Right lobe of liver (tissue), 4 donors: Measurements from ENCODE around the gene PRAMEF6.
"Not testable (repeated sequence)": the region's sequence is repeated elsewhere in the genome, so short reads cannot be mapped to it uniquely, and the experiment has no call there.

Experiments used
- POLR2A ChIP-seq: fragments of 450-650 bp; IDR thresholded peaks from one replicate; pipeline ENCODE4 v1.6.1; 2017; ENCODE audit warnings: antibody characterized with exemption, mild to moderate bottlenecking
- TF ChIP-seq, protein P1 (sequence below), 4 donors: fragments of 200-600 bp in 3 of 4; fragments of 450-650 bp in 1 of 4; IDR thresholded peaks; one replicate each; pipeline versions ENCODE4 v1.5.1 to v1.8.0; 2016 to 2022; ENCODE audit warnings: antibody characterized with exemption in 4 of 4, mild to moderate bottlenecking in 2 of 4
- donor health status: DM: no; HTN: no; CAD: no.
- donor health status: DM: no; HTN: no; CAD: no.
- donor health status: DM: no; HTN: yes; CAD: no.

DNA sequence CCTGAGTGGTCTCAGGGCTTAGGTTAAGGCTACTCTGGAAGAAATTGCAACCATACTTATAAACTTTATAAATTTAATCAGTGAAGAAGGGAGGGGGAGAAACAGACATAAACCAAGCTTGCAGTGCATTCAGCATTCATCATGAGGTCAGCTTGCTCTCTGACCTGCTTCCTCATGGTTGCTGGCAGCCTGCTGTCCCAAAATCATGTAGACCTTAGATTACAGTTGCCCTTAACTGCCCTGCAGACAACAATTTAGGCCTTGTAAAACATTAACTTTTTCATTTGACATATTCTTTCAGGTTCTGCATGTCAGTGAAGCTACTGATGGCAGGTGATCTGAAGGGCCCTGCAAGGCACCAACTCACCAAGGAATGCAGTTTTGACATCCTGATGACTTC lies 48.2 kb downstream of the PRAMEF6 start:
- TF ChIP-seq, protein P1, sequence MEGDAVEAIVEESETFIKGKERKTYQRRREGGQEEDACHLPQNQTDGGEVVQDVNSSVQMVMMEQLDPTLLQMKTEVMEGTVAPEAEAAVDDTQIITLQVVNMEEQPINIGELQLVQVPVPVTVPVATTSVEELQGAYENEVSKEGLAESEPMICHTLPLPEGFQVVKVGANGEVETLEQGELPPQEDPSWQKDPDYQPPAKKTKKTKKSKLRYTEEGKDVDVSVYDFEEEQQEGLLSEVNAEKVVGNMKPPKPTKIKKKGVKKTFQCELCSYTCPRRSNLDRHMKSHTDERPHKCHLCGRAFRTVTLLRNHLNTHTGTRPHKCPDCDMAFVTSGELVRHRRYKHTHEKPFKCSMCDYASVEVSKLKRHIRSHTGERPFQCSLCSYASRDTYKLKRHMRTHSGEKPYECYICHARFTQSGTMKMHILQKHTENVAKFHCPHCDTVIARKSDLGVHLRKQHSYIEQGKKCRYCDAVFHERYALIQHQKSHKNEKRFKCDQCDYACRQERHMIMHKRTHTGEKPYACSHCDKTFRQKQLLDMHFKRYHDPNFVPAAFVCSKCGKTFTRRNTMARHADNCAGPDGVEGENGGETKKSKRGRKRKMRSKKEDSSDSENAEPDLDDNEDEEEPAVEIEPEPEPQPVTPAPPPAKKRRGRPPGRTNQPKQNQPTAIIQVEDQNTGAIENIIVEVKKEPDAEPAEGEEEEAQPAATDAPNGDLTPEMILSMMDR (IDR thresholded peaks at IDR 0.05) = not testable (repeated sequence)
- not testable (repeated sequence) for TF ChIP-seq POLR2A
